Measurements from ENCODE around the gene C2orf92.

Gene C2orf92

GRCh38 chr2:97724073-97724410, 54.5 kb downstream of the C2orf92 start:
- in situ Hi-C loops (cut with HindIII; ENCODE audit: low pct_ligation_motif_present, low sequenced_read_pairs) = no loop called here
- TF ChIP-seq, protein P1, sequence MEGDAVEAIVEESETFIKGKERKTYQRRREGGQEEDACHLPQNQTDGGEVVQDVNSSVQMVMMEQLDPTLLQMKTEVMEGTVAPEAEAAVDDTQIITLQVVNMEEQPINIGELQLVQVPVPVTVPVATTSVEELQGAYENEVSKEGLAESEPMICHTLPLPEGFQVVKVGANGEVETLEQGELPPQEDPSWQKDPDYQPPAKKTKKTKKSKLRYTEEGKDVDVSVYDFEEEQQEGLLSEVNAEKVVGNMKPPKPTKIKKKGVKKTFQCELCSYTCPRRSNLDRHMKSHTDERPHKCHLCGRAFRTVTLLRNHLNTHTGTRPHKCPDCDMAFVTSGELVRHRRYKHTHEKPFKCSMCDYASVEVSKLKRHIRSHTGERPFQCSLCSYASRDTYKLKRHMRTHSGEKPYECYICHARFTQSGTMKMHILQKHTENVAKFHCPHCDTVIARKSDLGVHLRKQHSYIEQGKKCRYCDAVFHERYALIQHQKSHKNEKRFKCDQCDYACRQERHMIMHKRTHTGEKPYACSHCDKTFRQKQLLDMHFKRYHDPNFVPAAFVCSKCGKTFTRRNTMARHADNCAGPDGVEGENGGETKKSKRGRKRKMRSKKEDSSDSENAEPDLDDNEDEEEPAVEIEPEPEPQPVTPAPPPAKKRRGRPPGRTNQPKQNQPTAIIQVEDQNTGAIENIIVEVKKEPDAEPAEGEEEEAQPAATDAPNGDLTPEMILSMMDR (IDR thresholded peaks at IDR 0.05; ENCODE audit: low read depth, low read length, missing control alignments) = no peak
- no peak overlapping the region for H3K4me3 ChIP-seq (ENCODE audit: low read depth, low read length)
- H3K27me3 ChIP-seq (replicated peaks) = no peaks in the 10 kb centered on the region
- DNase-seq = no peak
- H3K36me3 ChIP-seq (replicated peaks) = no peaks in the 10 kb centered on the region
- H3K27ac ChIP-seq = no peak overlapping the region

DNA sequence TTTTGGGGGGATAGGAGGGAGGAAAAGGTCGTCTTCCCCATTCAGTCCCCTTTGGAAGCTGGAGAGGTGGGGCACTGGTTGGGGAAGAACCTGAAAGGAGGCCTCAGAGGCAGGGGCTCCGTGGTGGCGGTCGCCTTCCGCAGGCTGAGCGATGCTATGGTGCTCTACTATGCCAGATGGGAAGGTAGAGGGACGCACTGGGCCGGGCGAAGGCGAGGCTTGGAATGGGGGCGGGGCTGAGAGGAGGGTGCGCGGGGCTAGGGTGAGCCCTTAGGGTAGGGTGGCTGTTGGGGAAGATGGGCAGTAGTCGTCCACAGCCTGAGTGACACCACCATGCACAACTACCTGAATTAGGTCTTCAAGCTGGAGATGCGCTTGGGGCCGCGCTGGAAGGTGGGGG, 55.0 kb downstream of the C2orf92 start:
- Histone ChIP-seq H3K36me3 (replicated peaks) (no peaks in the 10 kb centered on the region), H3K27ac (no peak overlapping the region), H3K4me3 (ENCODE audit: low read depth, low read length) (no peak overlapping the region), H3K27me3 (replicated peaks) (no peaks in the 10 kb centered on the region)
- DNase-seq = no peak
- in situ Hi-C loops (cut with HindIII; ENCODE audit: low pct_ligation_motif_present, low sequenced_read_pairs) = no loop called here
- TF ChIP-seq, protein P1 (IDR thresholded peaks at IDR 0.05; ENCODE audit: low read depth, low read length, missing control alignments) = no peak

- TF ChIP-seq, protein P1 (IDR thresholded peaks at IDR 0.05; ENCODE audit: low read depth, low read length, missing control alignments) = no peak
- Histone ChIP-seq H3K27me3 (replicated peaks) (no peaks in the 10 kb centered on the region), H3K36me3 (replicated peaks) (no peaks in the 10 kb centered on the region), H3K27ac (no peak overlapping the region), H3K4me3 (ENCODE audit: low read depth, low read length) (no peak overlapping the region)
- in situ Hi-C loops (cut with HindIII; ENCODE audit: low pct_ligation_motif_present, low sequenced_read_pairs) = no loop called here
- no peak for DNase-seq
Measured at GRCh38 chr2:97724946-97725688, 55.6 kb downstream of the C2orf92 start.

- no peak overlapping the region for H3K4me3 ChIP-seq (ENCODE audit: low read depth, low read length)
- H3K36me3 ChIP-seq (replicated peaks) = no peaks in the 10 kb centered on the region
- no peak for DNase-seq
- TF ChIP-seq, protein P1 (IDR thresholded peaks at IDR 0.05; ENCODE audit: low read depth, low read length, missing control alignments) = no peak
- H3K27ac ChIP-seq = no peak overlapping the region
- H3K27me3 ChIP-seq (replicated peaks) = no peaks in the 10 kb centered on the region
- in situ Hi-C loops (cut with HindIII; ENCODE audit: low pct_ligation_motif_present, low sequenced_read_pairs) = no loop called here
Measured at GRCh38 chr2:97726261-97727064, 57.0 kb downstream of the C2orf92 start.

DNA sequence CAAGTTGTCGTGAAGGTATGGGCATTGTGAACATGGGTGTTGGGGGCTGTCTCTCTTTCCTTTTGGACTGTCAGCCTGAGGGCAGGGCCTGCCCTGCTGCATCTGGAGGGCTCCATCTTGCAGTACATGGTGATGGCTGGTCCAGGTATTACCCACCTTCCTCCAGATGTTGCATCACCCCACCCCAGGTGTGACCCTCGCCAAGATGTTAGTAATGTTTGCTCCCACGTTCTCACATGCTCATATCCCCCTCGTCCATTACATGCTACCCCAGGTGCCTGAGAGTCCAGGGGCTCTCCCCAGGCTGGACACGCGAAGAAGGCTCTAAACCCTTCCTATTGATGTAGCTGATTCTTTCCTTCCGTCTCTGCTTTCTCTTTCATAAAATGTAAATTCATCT, 57.8 kb downstream of the C2orf92 start:
- Histone ChIP-seq H3K36me3 (replicated peaks) (no peaks in the 10 kb centered on the region), H3K27ac (no peak overlapping the region), H3K4me3 (ENCODE audit: low read depth, low read length) (no peak overlapping the region), H3K27me3 (replicated peaks) (no peaks in the 10 kb centered on the region)
- in situ Hi-C loops (cut with HindIII; ENCODE audit: low pct_ligation_motif_present, low sequenced_read_pairs) = no loop called here
- DNase-seq = no peak
- TF ChIP-seq, protein P1 (IDR thresholded peaks at IDR 0.05; ENCODE audit: low read depth, low read length, missing control alignments) = no peak
